WTC11 (cell line): ENCODE data around the gene RILP. TPM values are rescaled to one million over a fixed set of nuclear protein-coding genes. Genes with fewer than 3 reads are reported as not detected.

Experiments used
- ATAC-seq: fragments of 200-7000 bp; cut with Tn5 transposase; 2 replicates; pipeline ENCODE4 v1.10.0; 2021; ENCODE audit warnings: mild to moderate bottlenecking, moderate library complexity
- CTCF ChIA-PET: fragments of 300-600 bp; sonication (Branson Sonifier 250); formaldehyde crosslinking; loops from one replicate; lab custom pipeline; 2021; ENCODE audit warnings: antibody characterized with exemption; lab: Charles Lee
- POLR2A ChIA-PET: fragments of 350-600 bp; sonication (Branson Sonifier 250); formaldehyde crosslinking; loops from one replicate; lab custom pipeline; 2021; ENCODE audit warnings: antibody characterized with exemption; lab: Charles Lee
- DNase-seq: peaks from one replicate; pipeline ENCODE4 v3.0.0; 2021; ENCODE audit warnings: low spot score
- H3K27ac Mint-ChIP-seq: 2 replicates; pipeline ENCODE4 v1.8.0; 2021; ENCODE audit warnings: mixed read lengths
- H3K27me3 Mint-ChIP-seq: 2 replicates; pipeline ENCODE4 v1.8.0; 2021; ENCODE audit warnings: low read depth, mild to moderate bottlenecking, moderate library complexity, mixed read lengths
- H3K36me3 Mint-ChIP-seq: 2 replicates; pipeline ENCODE4 v1.8.0; 2021; ENCODE audit warnings: mixed read lengths
- H3K4me1 Mint-ChIP-seq: 2 replicates; pipeline ENCODE4 v1.8.0; 2022; ENCODE audit warnings: mixed read lengths
- H3K4me3 Mint-ChIP-seq: 2 replicates; pipeline ENCODE4 v1.8.0; 2021; ENCODE audit warnings: mild to moderate bottlenecking, moderate library complexity, mixed read lengths
- H3K9me3 Mint-ChIP-seq: 2 replicates; pipeline ENCODE4 v1.8.0; 2021; ENCODE audit warnings: mixed read lengths
- ATF1 ChIP-seq: sonication (generic); formaldehyde crosslinking; IDR thresholded peaks from 2 replicates; pipeline ENCODE4 v1.8.1; 2023; ENCODE audit warnings: mild to moderate bottlenecking, moderate library complexity, missing genetic modification reagents
- CDX4 ChIP-seq: fragments of 250-450 bp; sonication (Bioruptor Pico); IDR thresholded peaks from 2 replicates; pipeline ENCODE4 v1.9.0; 2021; ENCODE audit warnings: moderate library complexity, mild to moderate bottlenecking, inconsistent platforms, borderline replicate concordance
- CREB1 ChIP-seq: sonication (generic); formaldehyde crosslinking; IDR thresholded peaks from 2 replicates; pipeline ENCODE4 v1.8.0; 2023; ENCODE audit warnings: mild to moderate bottlenecking, missing genetic modification reagents
- ETV6 ChIP-seq: sonication (generic); formaldehyde crosslinking; IDR thresholded peaks from 2 replicates; pipeline ENCODE4 v1.8.1; 2022; ENCODE audit warnings: mild to moderate bottlenecking, missing genetic modification reagents
- FOXP1 ChIP-seq: sonication (generic); formaldehyde crosslinking; IDR thresholded peaks from 2 replicates; pipeline ENCODE4 v1.8.0; 2022; ENCODE audit warnings: missing genetic modification reagents, mild to moderate bottlenecking, moderate library complexity, borderline replicate concordance
- GRHL2 ChIP-seq: fragments of 250-450 bp; sonication (Bioruptor Pico); IDR thresholded peaks from 2 replicates; pipeline ENCODE4 v1.8.0; 2022; ENCODE audit warnings: mild to moderate bottlenecking, moderate library complexity; ENCODE audit not compliant: insufficient replicate concordance, severe bottlenecking
- HMGA2 ChIP-seq: fragments of 250-450 bp; sonication (Bioruptor Pico); IDR thresholded peaks from 2 replicates; pipeline ENCODE4 v1.4.0; 2021; ENCODE audit warnings: mild to moderate bottlenecking, moderate library complexity
- HMGXB4 ChIP-seq: sonication (generic); formaldehyde crosslinking; IDR thresholded peaks from 2 replicates; pipeline ENCODE4 v1.8.1; 2023; ENCODE audit warnings: mild to moderate bottlenecking, moderate library complexity, missing genetic modification reagents
- IRF1 ChIP-seq: sonication (generic); formaldehyde crosslinking; IDR thresholded peaks from 2 replicates; pipeline ENCODE4 v1.8.0; 2023; ENCODE audit warnings: missing genetic modification reagents
- JUN ChIP-seq: sonication (generic); formaldehyde crosslinking; IDR thresholded peaks from 2 replicates; pipeline ENCODE4 v1.8.0; 2023; ENCODE audit warnings: mild to moderate bottlenecking, missing genetic modification reagents
- KAT7 ChIP-seq: sonication (generic); formaldehyde crosslinking; IDR thresholded peaks from 2 replicates; pipeline ENCODE4 v1.8.1; 2023; ENCODE audit warnings: missing genetic modification reagents, mild to moderate bottlenecking, borderline replicate concordance
- MAX ChIP-seq: sonication (generic); formaldehyde crosslinking; IDR thresholded peaks from 2 replicates; pipeline ENCODE4 v1.8.0; 2022; ENCODE audit warnings: mild to moderate bottlenecking, missing genetic modification reagents
- NFE2L1 ChIP-seq: sonication (generic); formaldehyde crosslinking; IDR thresholded peaks from 2 replicates; pipeline ENCODE4 v1.8.1; 2023; ENCODE audit warnings: missing genetic modification reagents
- NR3C1 ChIP-seq: sonication (generic); formaldehyde crosslinking; conservative IDR thresholded peaks from 2 replicates; pipeline ENCODE4 v1.8.1; 2023; ENCODE audit warnings: low read depth, mild to moderate bottlenecking, missing genetic modification reagents
- OVOL2 ChIP-seq: fragments of 250-450 bp; sonication (Bioruptor Pico); IDR thresholded peaks from 2 replicates; pipeline ENCODE4 v1.9.0; 2021; ENCODE audit warnings: mild to moderate bottlenecking, borderline replicate concordance
- PREB ChIP-seq: sonication (generic); formaldehyde crosslinking; IDR thresholded peaks from 2 replicates; pipeline ENCODE4 v1.8.1; 2022; ENCODE audit warnings: mild to moderate bottlenecking, missing genetic modification reagents, moderate library complexity, borderline replicate concordance
- TEAD4 ChIP-seq: sonication (generic); formaldehyde crosslinking; IDR thresholded peaks from 2 replicates; pipeline ENCODE4 v1.8.0; 2022; ENCODE audit warnings: mild to moderate bottlenecking, missing genetic modification reagents
- ZNF263 ChIP-seq: sonication (generic); formaldehyde crosslinking; IDR thresholded peaks from 2 replicates; pipeline ENCODE4 v1.8.1; 2022; ENCODE audit warnings: low read depth, mild to moderate bottlenecking, moderate library complexity, missing genetic modification reagents
- ZNF281 ChIP-seq: sonication (generic); formaldehyde crosslinking; IDR thresholded peaks from 2 replicates; pipeline ENCODE4 v1.8.0; 2023; ENCODE audit warnings: mild to moderate bottlenecking, missing genetic modification reagents
- ZNF512 ChIP-seq: sonication (generic); formaldehyde crosslinking; IDR thresholded peaks from 2 replicates; pipeline ENCODE4 v1.8.1; 2022; ENCODE audit warnings: missing genetic modification reagents, borderline replicate concordance
- ZSCAN18 ChIP-seq: fragments of 250-450 bp; sonication (Bioruptor Pico); IDR thresholded peaks from 2 replicates; pipeline ENCODE4 v2.1.2; 2022; ENCODE audit warnings: mild to moderate bottlenecking, moderate library complexity
- total RNA-seq: library from RNA; stranded (reverse); gene quantifications from 3 replicates; pipeline ENCODE4 v1.2.3, GENCODE V29; 2021

RILP gene
- total RNA-seq, 1 experiment from 2014 or later: 11.7 TPM

- TF ChIP-seq ZSCAN18 (CRISPR knock-in tag) (no peak), ATF1 (no peak), ZNF263 (CRISPR knock-in tag) (no peak), NFE2L1 (no peak), ETV6 (CRISPR knock-in tag) (no peak), PREB (CRISPR knock-in tag) (no peak), ZNF281 (CRISPR knock-in tag) (no peak), IRF1 (CRISPR knock-in tag) (no peak)
Observed at GRCh38 chr17:1641065-1641403, 8.6 kb downstream of the RILP start (continued).

GRCh38 chr17:1640329-1641064 lies 9.2 kb downstream of the RILP start:
- ChIA-PET CTCF (interaction anchor here (0.7 to 5.4 kb wide), 5 partner anchors 9 to 708 kb away, joined by 3 to 59 read pairs (median 8); partner anchors contain the start of genes RILP and SLC43A2), POLR2A (no interaction called here)
- ATAC-seq (no peak), DNase-seq (no peak)
- Mint-ChIP-seq H3K27me3 (peaks cover 6% of the 10 kb centered on the region), H3K27ac (peak overlapping the region; percentile 71; the same call in 1 of the 2 replicates), H3K36me3 (peaks cover 2% of the 10 kb centered on the region), H3K4me1 (peaks cover 33% of the 10 kb centered on the region), H3K4me3 (no peak overlapping the region), H3K9me3 (no peaks in the 10 kb centered on the region)
- TF ChIP-seq ZNF281 (CRISPR knock-in tag) (no peak), MAX (CRISPR knock-in tag) (no peak), GRHL2 (CRISPR knock-in tag) (no peak), ZNF512 (CRISPR knock-in tag) (no peak), CDX4 (no peak), FOXP1 (CRISPR knock-in tag) (no peak), TEAD4 (CRISPR knock-in tag) (no peak), JUN (no peak), CREB1 (CRISPR knock-in tag) (no peak), NR3C1 (CRISPR knock-in tag) (no peak), KAT7 (CRISPR knock-in tag) (no peak), HMGXB4 (no peak), OVOL2 (no peak), HMGA2 (CRISPR knock-in tag) (no peak)
